ENCODE data around the gene SPEN.

SPEN gene

GRCh38 chr1:15858069-15858670 is 10.7 kb downstream of the SPEN start:
- DNase-seq (ENCODE audit: low read depth), result no peak
- H3K4me3 ChIP-seq (ENCODE audit: control insufficient read depth, low read depth, low read length), result no peak overlapping the region
- TF ChIP-seq CTCF (conservative IDR thresholded peaks at IDR 0.05; ENCODE audit: control insufficient read depth, insufficient read depth, low read depth, low read length), result no peak

GRCh38 chr1:15858672-15859372 is 11.3 kb downstream of the SPEN start:
- no peak for DNase-seq (ENCODE audit: low read depth)
- H3K4me3 ChIP-seq (ENCODE audit: control insufficient read depth, low read depth, low read length), result no peak overlapping the region
- no peak for TF ChIP-seq CTCF (conservative IDR thresholded peaks at IDR 0.05; ENCODE audit: control insufficient read depth, insufficient read depth, low read depth, low read length)

- H3K4me3 ChIP-seq (ENCODE audit: control insufficient read depth, low read depth, low read length), result no peak overlapping the region
- no peak for TF ChIP-seq CTCF (conservative IDR thresholded peaks at IDR 0.05; ENCODE audit: control insufficient read depth, insufficient read depth, low read depth, low read length)
- DNase-seq (ENCODE audit: low read depth), result no peak
Measured at GRCh38 chr1:15863156-15863901, 15.8 kb downstream of the SPEN start.

GRCh38 chr1:15866721-15867201 is 19.3 kb downstream of the SPEN start:
- peak; percentile 60 for DNase-seq (ENCODE audit: low read depth)

GRCh38 chr1:15867288-15867687 is 19.8 kb downstream of the SPEN start:
- H3K4me3 ChIP-seq (ENCODE audit: control insufficient read depth, low read depth, low read length), result no peak overlapping the region
- TF ChIP-seq CTCF (conservative IDR thresholded peaks at IDR 0.05; ENCODE audit: control insufficient read depth, insufficient read depth, low read depth, low read length), result no peak
- no peak for DNase-seq (ENCODE audit: low read depth)

More at GRCh38 chr1:15866721-15867201, 19.3 kb downstream of the SPEN start:
- no peak overlapping the region for H3K4me3 ChIP-seq (ENCODE audit: control insufficient read depth, low read depth, low read length)
- no peak for TF ChIP-seq CTCF (conservative IDR thresholded peaks at IDR 0.05; ENCODE audit: control insufficient read depth, insufficient read depth, low read depth, low read length)

GRCh38 chr1:15869413-15869812 is 21.9 kb downstream of the SPEN start:
- H3K4me3 ChIP-seq (ENCODE audit: control insufficient read depth, low read depth, low read length), result no peak overlapping the region
- no peak for TF ChIP-seq CTCF (conservative IDR thresholded peaks at IDR 0.05; ENCODE audit: control insufficient read depth, insufficient read depth, low read depth, low read length)

More at GRCh38 chr1:15869413-15869812, 21.9 kb downstream of the SPEN start:
- DNase-seq (ENCODE audit: low read depth), result no peak
